WERI-Rb-1 (cell line): ENCODE results near the gene RFT1.

Experiments
- DNase-seq: peaks from one replicate; pipeline ENCODE4 v3.0.0-alpha.2; 2020
- H3K27ac ChIP-seq: fragments of 250-450 bp; sonication (Bioruptor Pico); 2 replicates; pipeline ENCODE4 v1.5.1; 2020; ENCODE audit warnings: mild to moderate bottlenecking, moderate library complexity
- H3K27me3 ChIP-seq: fragments of 250-450 bp; sonication (Bioruptor Pico); 2 replicates; pipeline ENCODE4 v1.5.1; 2021; ENCODE audit warnings: mild to moderate bottlenecking, low read depth, moderate library complexity; ENCODE audit not compliant: insufficient read depth, severe bottlenecking
- H3K36me3 ChIP-seq: fragments of 250-450 bp; sonication (Bioruptor Pico); 2 replicates; pipeline ENCODE4 v1.5.1; 2020; ENCODE audit warnings: mild to moderate bottlenecking, moderate library complexity
- H3K4me3 ChIP-seq: 2 replicates; pipeline ENCODE4 v1.5.1; 2011; ENCODE audit warnings: low read depth, mild to moderate bottlenecking, control low read depth, low read length
- H3K9me3 ChIP-seq: fragments of 250-450 bp; sonication (Bioruptor Pico); 2 replicates; pipeline ENCODE4 v1.5.1; 2021; ENCODE audit warnings: mild to moderate bottlenecking, moderate library complexity; ENCODE audit not compliant: severe bottlenecking
- CTCF ChIP-seq: IDR thresholded peaks from 2 replicates; pipeline ENCODE4 v1.5.1; 2011; ENCODE audit warnings: low read depth, mild to moderate bottlenecking, control low read depth, inconsistent platforms, low read length

Gene RFT1

GRCh38 chr3:53164911-53165310, 34.7 kb upstream of the RFT1 start:
- no peaks in the 10 kb centered on the region for H3K27me3 ChIP-seq
- H3K9me3 ChIP-seq = no peaks in the 10 kb centered on the region
- H3K27ac ChIP-seq = no peak overlapping the region
- peaks cover 8% of the 10 kb centered on the region for H3K36me3 ChIP-seq
- no peak for DNase-seq
- H3K4me3 ChIP-seq = no peak overlapping the region
- no peak for TF ChIP-seq CTCF

DNA sequence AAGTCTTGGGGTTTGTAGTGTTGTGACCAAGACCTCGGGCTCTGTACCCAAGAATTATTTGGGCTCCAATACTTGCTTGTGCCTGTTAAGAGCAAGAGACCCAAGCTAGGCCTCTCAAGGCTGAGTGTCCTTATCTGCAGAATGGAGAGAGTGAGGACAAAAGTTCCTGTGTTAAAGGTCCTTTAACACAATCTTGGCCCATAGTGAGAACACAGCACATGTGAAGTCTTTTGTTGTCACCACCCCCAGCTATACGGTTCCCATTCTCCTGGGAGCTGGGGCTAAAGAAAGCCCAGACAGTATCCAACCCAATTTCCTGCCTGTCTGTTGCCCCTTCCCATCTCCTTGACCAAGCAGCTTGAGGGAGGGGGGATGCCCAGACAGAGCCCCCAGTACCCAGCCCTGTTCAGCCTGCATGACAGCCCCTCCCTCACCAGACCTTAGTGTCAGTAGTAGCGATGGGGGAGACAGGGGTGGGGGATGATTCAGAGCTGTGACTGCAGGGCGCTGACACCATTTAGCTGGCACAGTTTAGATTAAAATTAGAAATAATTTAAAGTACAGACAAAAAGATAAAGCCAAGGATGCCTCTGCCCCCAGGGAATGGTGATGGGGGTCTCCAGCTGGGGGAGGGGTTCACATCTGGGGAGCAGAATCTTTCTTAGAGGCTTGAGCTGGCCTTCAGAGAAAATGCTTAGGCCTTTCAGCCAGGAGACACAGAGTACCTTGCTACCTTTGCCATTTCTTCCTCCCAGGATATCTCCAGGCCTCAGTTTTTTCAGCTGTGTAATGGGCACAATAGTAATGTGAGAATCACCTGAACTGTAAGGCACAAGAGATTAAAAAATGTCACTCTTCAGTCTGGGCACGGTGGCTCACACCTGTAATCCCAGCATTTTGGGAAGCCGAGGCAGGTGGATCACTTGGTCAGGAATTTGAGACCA, 33.5 kb upstream of the RFT1 start:
- no peak for DNase-seq
- Histone ChIP-seq H3K4me3 (no peak overlapping the region), H3K27ac (no peak overlapping the region)

GRCh38 chr3:53162672-53163443, 32.6 kb upstream of the RFT1 start:
- H3K27ac ChIP-seq = no peak overlapping the region
- no peak for DNase-seq
- TF ChIP-seq CTCF = no peak
- H3K27me3 ChIP-seq = no peaks in the 10 kb centered on the region
- H3K36me3 ChIP-seq = peaks cover 5% of the 10 kb centered on the region
- H3K4me3 ChIP-seq = peak overlapping the region; percentile 37
- no peaks in the 10 kb centered on the region for H3K9me3 ChIP-seq

More for the DNA sequence above, 33.5 kb upstream of the RFT1 start:
- peaks cover 5% of the 10 kb centered on the region for H3K36me3 ChIP-seq
- no peaks in the 10 kb centered on the region for H3K27me3 ChIP-seq
- no peak for TF ChIP-seq CTCF
- no peaks in the 10 kb centered on the region for H3K9me3 ChIP-seq

GRCh38 chr3:53161820-53162671, 31.8 kb upstream of the RFT1 start:
- Histone ChIP-seq H3K27ac (no peak overlapping the region), H3K36me3 (peaks cover 5% of the 10 kb centered on the region), H3K9me3 (no peaks in the 10 kb centered on the region), H3K27me3 (no peaks in the 10 kb centered on the region), H3K4me3 (peak overlapping the region; percentile 87)
- TF ChIP-seq CTCF = no peak
- peak; percentile 32 for DNase-seq

- Histone ChIP-seq H3K27ac (peak overlapping the region; percentile 63), H3K27me3 (no peaks in the 10 kb centered on the region), H3K4me3 (peak overlapping the region; percentile 87), H3K36me3 (peaks cover 3% of the 10 kb centered on the region), H3K9me3 (no peaks in the 10 kb centered on the region)
- DNase-seq = no peak
- TF ChIP-seq CTCF = no peak
Measured at GRCh38 chr3:53161450-53161819, 31.2 kb upstream of the RFT1 start.
